SK-N-SH (cell line): ENCODE data around the gene TEX12. TPM values are rescaled to one million over a fixed set of nuclear protein-coding genes. Genes with fewer than 3 reads are reported as not detected.

Experiments used
- CTCF ChIA-PET: fragments of 300-600, 350-600 bp; formaldehyde crosslinking; extraction: SDS; loops from one replicate; lab custom pipeline; 2021; lab: Yijun Ruan, JAX
- POLR2A ChIA-PET: fragments of 350-600 bp; sonication (Branson Sonifier 250); formaldehyde crosslinking; extraction: SDS; loops from one replicate; lab custom pipeline; 2020; ENCODE audit warnings: antibody characterized with exemption, inconsistent platforms; lab: Yijun Ruan, JAX
- DNase-seq: peaks from one replicate; pipeline ENCODE4 v3.0.0; 2012
- H2AFZ ChIP-seq: fragments of 200-600 bp; sonication (generic); 2 replicates; pipeline ENCODE4 v1.8.1; 2016; ENCODE audit warnings: antibody characterized with exemption, mild to moderate bottlenecking, low read depth
- H3F3A ChIP-seq: fragments of 200-600 bp; sonication (generic); replicated peaks from 2 replicates; pipeline ENCODE3; 2016; ENCODE audit warnings: antibody characterized with exemption, mild to moderate bottlenecking; ENCODE audit not compliant: insufficient read depth
- H3K27ac ChIP-seq, 2 experiments: fragments of 200-500 bp in 1 of 2; fragments of 200-600 bp in 1 of 2; sonication (Bioruptor generic) in 1 of 2; sonication (generic), shearing (Covaris generic) in 1 of 2; 2 replicates each; pipeline versions ENCODE4 v1.5.1 to v1.6.1; 2014 to 2016; ENCODE audit warnings: low read depth in 2 of 2, inconsistent platforms in 1 of 2, low read length in 1 of 2, mild to moderate bottlenecking in 1 of 2, mixed read lengths in 1 of 2
- H3K27me3 ChIP-seq: fragments of 200-600 bp; sonication (generic), shearing (Covaris generic); 2 replicates; pipeline ENCODE4 v1.6.1; 2016; ENCODE audit warnings: mixed run types; ENCODE audit not compliant: insufficient read depth
- H3K36me3 ChIP-seq, 2 experiments: fragments of 200-500 bp in 1 of 2; fragments of 200-600 bp in 1 of 2; sonication (Bioruptor generic) in 1 of 2; sonication (generic) in 1 of 2; replicated peaks in 1 of 2; 2 replicates each; pipeline versions ENCODE3 to v1.5.1; 2014 to 2016; ENCODE audit warnings: low read length in 1 of 2, mild to moderate bottlenecking in 1 of 2; ENCODE audit not compliant: insufficient read depth in 2 of 2, control insufficient read depth in 1 of 2
- H3K4me1 ChIP-seq, 2 experiments: fragments of 200-500 bp in 1 of 2; fragments of 200-600 bp in 1 of 2; sonication (Bioruptor generic) in 1 of 2; sonication (generic), shearing (Covaris generic) in 1 of 2; 2 replicates each; pipeline versions ENCODE4 v1.5.1 to v1.6.1; 2014 to 2016; ENCODE audit warnings: low read depth in 1 of 2, low read length in 1 of 2, mixed run types in 1 of 2; ENCODE audit not compliant: insufficient read depth in 2 of 2, control insufficient read depth in 1 of 2
- H3K4me2 ChIP-seq: fragments of 200-600 bp; sonication (generic), shearing (Covaris generic); 2 replicates; pipeline ENCODE4 v1.6.1; 2017; ENCODE audit warnings: mixed run types
- H3K4me3 ChIP-seq, 2 experiments: fragments of 200-500 bp in 1 of 2; fragments of 200-600 bp in 1 of 2; sonication (Bioruptor generic) in 1 of 2; sonication (generic), shearing (Covaris generic) in 1 of 2; 2 replicates each; pipeline versions ENCODE4 v1.5.1 to v1.8.1; 2014 to 2016; ENCODE audit warnings: low read depth in 2 of 2, inconsistent platforms in 1 of 2, low read length in 1 of 2, mild to moderate bottlenecking in 1 of 2, mixed read lengths in 1 of 2, moderate library complexity in 1 of 2
- H3K79me2 ChIP-seq: fragments of 200-600 bp; sonication (generic); 2 replicates; pipeline ENCODE4 v1.8.1; 2017; ENCODE audit warnings: mild to moderate bottlenecking; ENCODE audit not compliant: insufficient read depth
- H3K9ac ChIP-seq: fragments of 200-600 bp; sonication (generic); 2 replicates; pipeline ENCODE4 v1.6.1; 2017; ENCODE audit warnings: mixed run types
- H3K9me2 ChIP-seq: fragments of 200-600 bp; sonication (generic); 2 replicates; pipeline ENCODE4 v1.6.1; 2017; ENCODE audit warnings: mixed run types
- H3K9me3 ChIP-seq: fragments of 200-600 bp; sonication (generic); 2 replicates; pipeline ENCODE4 v1.6.1; 2017; ENCODE audit warnings: mixed run types, mild to moderate bottlenecking, moderate library complexity
- H4K20me1 ChIP-seq: fragments of 200-600 bp; sonication (generic); 2 replicates; pipeline ENCODE4 v1.6.1; 2017; ENCODE audit warnings: mild to moderate bottlenecking, mixed run types; ENCODE audit not compliant: insufficient read depth
- CHD2 ChIP-seq: fragments of 150-350 bp; IDR thresholded peaks from 2 replicates; pipeline ENCODE4 v1.6.1; 2018; ENCODE audit warnings: low read length; ENCODE audit not compliant: partially characterized antibody
- CTCF ChIP-seq: fragments of 200-600 bp; sonication (generic); IDR thresholded peaks from 2 replicates; pipeline ENCODE4 v1.6.1; 2017; ENCODE audit warnings: antibody characterized with exemption, mild to moderate bottlenecking, moderate library complexity
- ELF1 ChIP-seq: IDR thresholded peaks from 2 replicates; pipeline ENCODE4 v1.4.0; 2012
- FOSL2 ChIP-seq: IDR thresholded peaks from 2 replicates; pipeline ENCODE4 v1.4.0; 2012; ENCODE audit warnings: low read depth, mild to moderate bottlenecking, moderate library complexity, borderline replicate concordance
- FOXJ3 ChIP-seq: sonication (generic); formaldehyde crosslinking; IDR thresholded peaks from 2 replicates; pipeline ENCODE4 v1.5.1; 2020; ENCODE audit warnings: mild to moderate bottlenecking, missing genetic modification reagents
- IRF3 ChIP-seq: fragments of 150-350 bp; IDR thresholded peaks from 2 replicates; pipeline ENCODE4 v1.6.1; 2016; ENCODE audit warnings: mild to moderate bottlenecking, low read depth, low read length
- JUND ChIP-seq: IDR thresholded peaks from 2 replicates; pipeline ENCODE4 v1.4.0; 2012
- RCOR1 ChIP-seq: fragments of 150-350 bp; IDR thresholded peaks from 2 replicates; pipeline ENCODE4 v1.6.1; 2017; ENCODE audit warnings: antibody characterized with exemption, low read length
- RFX5 ChIP-seq: IDR thresholded peaks from 2 replicates; pipeline ENCODE4 v1.6.1; 2012; ENCODE audit warnings: mild to moderate bottlenecking, improper control_type of control experiment, low read length
- RXRA ChIP-seq: IDR thresholded peaks from 2 replicates; pipeline ENCODE4 v1.4.0; 2012; ENCODE audit warnings: low read depth, mild to moderate bottlenecking, borderline replicate concordance
- USF1 ChIP-seq: IDR thresholded peaks from 2 replicates; pipeline ENCODE4 v1.4.0; 2012; ENCODE audit warnings: low read depth, borderline replicate concordance
- YY1 ChIP-seq: IDR thresholded peaks from 2 replicates; pipeline ENCODE4 v1.4.0; 2012; ENCODE audit warnings: low read depth, mild to moderate bottlenecking
- WGBS: methylation state at CpG from one replicate; pipeline ENCODE4 v1.1.6; 2017; ENCODE audit warnings: low lambda C conversion rate; 5-methylcytosine and 5-hydroxymethylcytosine counted together
- polyA plus RNA-seq, 3 experiments: library from polyadenylated mRNA; depleted of rRNA; stranded (reverse); fragments of >200 nt; gene quantifications; 2 replicates each; pipeline ENCODE4 v1.2.3, GENCODE V29; 2012

TEX12 gene
- polyA plus RNA-seq, 1 of the 3 experiments (the other 2 are of a cell fraction), result not detected

GRCh38 chr11:112118176-112118575 is 49.0 kb upstream of the TEX12 start:
- peaks cover 0 to 26% of the 10 kb centered on the region in 2 experiments; a peak in 1 of 4 replicates for H3K4me1 ChIP-seq
- H3F3A ChIP-seq, result peaks cover 20% of the 10 kb centered on the region
- no peaks in the 10 kb centered on the region for H3K9me3 ChIP-seq
- H4K20me1 ChIP-seq, result no peaks in the 10 kb centered on the region
- H3K4me2 ChIP-seq, result no peak overlapping the region
- H3K36me3 ChIP-seq, result no peaks in the 10 kb centered on the region
- POLR2A ChIA-PET, result no interaction called here
- DNase-seq, result no peak
- WGBS, result 97% methylated on average over 2 of the region's 2 CpGs
- no peak for TF ChIP-seq CTCF
- no peak for TF ChIP-seq FOXJ3
- no peak for TF ChIP-seq RFX5
- no peak for TF ChIP-seq IRF3
- TF ChIP-seq RXRA, result no peak
- TF ChIP-seq FOSL2, result no peak
- TF ChIP-seq ELF1, result no peak
- no peak for TF ChIP-seq CHD2
- H3K27me3 ChIP-seq, result no peaks in the 10 kb centered on the region
- H3K27ac ChIP-seq, result no peak overlapping the region
- no peak overlapping the region for H3K9ac ChIP-seq
- CTCF ChIA-PET, result interaction anchor here (0.7 to 1.3 kb wide), 2 partner anchors 57 to 162 kb away, joined by 4 to 5 read pairs; partner anchors contain the start of gene BCO2
- no peak overlapping the region for H2AFZ ChIP-seq
- H3K9me2 ChIP-seq, result no peaks in the 10 kb centered on the region
- no peak overlapping the region for H3K4me3 ChIP-seq
- H3K79me2 ChIP-seq, result no peaks in the 10 kb centered on the region

- Histone ChIP-seq H3K79me2 (no peaks in the 10 kb centered on the region), H3K27me3 (no peaks in the 10 kb centered on the region), H3K4me3 (no peak overlapping the region), H3K9me3 (no peaks in the 10 kb centered on the region), H3F3A (peaks cover 20% of the 10 kb centered on the region), H2AFZ (no peak overlapping the region), H3K9ac (no peak overlapping the region), H4K20me1 (no peaks in the 10 kb centered on the region), H3K9me2 (no peaks in the 10 kb centered on the region), H3K27ac (no peak overlapping the region), H3K4me2 (no peak overlapping the region), H3K4me1 (peaks cover 0 to 22% of the 10 kb centered on the region in 2 experiments; a peak in 1 of 4 replicates), H3K36me3 (no peaks in the 10 kb centered on the region)
- no peak for DNase-seq
- WGBS, result 99% methylated on average over 5 of the region's 5 CpGs
- ChIA-PET CTCF (interaction anchor here (0.8 to 1.4 kb wide), 6 partner anchors 8 to 158 kb away, joined by 3 to 8 read pairs (median 4); partner anchors contain the start of gene BCO2), POLR2A (no interaction called here)
- no peak for TF ChIP-seq RCOR1
- TF ChIP-seq FOXJ3, result no peak
- TF ChIP-seq YY1, result no peak
- TF ChIP-seq JUND, result no peak
- TF ChIP-seq RFX5, result no peak
- no peak for TF ChIP-seq USF1
Observed at GRCh38 chr11:112121981-112122615, 45.1 kb upstream of the TEX12 start.
